GM10847 (cell line): ENCODE measurements around the gene FRRS1L.

Experiments used
- POLR2A ChIP-seq: IDR thresholded peaks from 2 replicates; pipeline ENCODE4 v1.6.1; 2011; ENCODE audit not compliant: insufficient read length; ENCODE audit errors: extremely low read depth

Gene FRRS1L

DNA sequence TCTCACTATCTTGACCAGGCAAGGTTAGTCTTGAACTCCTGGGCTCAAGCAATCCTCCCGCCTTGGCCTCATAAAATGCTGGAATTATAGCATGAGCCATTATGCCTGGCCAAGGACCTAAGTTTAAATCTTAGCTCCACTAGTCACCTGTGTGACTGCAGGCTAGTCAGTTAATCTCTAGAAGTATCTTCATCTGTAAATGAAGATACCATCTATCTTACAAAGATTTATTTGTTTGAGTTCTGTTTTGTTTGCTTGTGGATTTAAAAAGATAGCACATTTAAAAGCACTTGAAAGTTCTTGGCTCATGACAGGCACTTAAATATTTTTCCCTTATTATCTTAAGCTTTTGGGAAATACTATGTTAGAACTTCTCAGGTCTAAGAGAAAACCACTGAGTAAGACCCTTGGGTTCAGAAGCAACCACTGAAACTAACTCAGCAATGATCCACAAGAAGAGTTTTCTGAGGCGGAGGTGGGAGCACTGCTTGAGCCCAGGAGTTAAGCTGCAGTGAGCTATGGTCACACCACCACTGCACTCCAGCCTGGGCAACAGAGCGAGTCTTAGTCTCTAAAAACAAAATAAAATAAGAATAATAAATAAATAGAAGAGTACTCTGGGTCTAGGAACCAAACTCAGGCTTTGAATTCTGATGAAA lies 66.4 kb downstream of the FRRS1L start:
- TF ChIP-seq POLR2A = no peak

DNA sequence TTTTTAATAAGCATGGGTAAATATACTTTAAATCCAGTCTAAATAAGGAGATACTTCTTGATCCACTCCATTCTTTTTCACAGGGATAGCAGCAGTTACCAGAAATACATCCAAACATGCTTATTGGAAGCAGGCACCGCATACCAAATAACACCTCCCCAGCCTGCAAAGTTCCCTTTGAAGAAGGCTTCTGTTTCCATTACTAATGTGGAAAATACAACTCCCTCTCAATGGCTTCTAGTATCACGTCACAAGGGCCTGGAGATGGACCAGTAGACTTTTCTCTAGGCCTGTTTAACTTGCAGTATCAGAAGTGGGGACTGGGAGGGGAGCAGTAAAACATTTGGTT lies 68.1 kb downstream of the FRRS1L start:
- no peak for TF ChIP-seq POLR2A

DNA sequence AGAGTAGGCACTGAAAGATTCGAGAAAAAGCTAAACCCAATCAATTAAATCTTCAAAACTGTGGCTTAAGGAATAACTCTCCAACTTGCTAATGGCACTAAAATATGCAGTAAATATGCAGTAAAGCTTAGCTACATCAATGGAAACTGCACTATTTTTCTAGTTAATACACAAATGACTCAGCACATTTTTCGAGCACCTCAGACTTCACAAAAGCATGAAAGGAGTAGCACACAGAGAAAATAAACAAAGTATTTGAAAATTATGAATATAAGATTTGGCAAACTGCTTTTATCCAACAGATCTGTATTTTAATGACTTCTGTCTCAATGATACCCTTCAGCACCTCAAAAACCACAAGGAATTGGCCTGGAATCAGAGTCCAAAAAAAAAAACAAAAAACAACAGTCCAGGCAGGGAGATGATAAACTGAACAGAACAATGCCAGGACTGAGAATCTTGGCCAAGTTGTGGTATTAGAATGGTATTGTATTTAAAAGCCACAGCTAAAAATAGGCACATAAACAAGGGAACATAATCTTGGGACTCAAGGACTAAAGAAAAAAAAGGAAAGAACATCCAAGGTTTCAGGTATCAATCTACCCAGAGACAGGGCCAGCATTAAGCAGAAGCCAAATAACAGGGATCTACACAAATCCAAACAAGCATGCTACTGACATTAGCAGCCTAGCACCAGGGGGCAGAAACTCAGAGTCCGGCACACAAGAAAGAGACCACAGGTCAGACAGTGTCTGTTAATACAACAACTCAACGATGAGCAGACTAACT lies 68.7 kb downstream of the FRRS1L start:
- no peak for TF ChIP-seq POLR2A

GRCh38 chr9:109097146-109097545 lies 69.9 kb downstream of the FRRS1L start:
- no peak for TF ChIP-seq POLR2A

- no peak for TF ChIP-seq POLR2A
Observed at GRCh38 chr9:109095321-109095720, 71.7 kb downstream of the FRRS1L start.

- TF ChIP-seq POLR2A = no peak
Observed at GRCh38 chr9:109094268-109094667, 72.8 kb downstream of the FRRS1L start.

DNA sequence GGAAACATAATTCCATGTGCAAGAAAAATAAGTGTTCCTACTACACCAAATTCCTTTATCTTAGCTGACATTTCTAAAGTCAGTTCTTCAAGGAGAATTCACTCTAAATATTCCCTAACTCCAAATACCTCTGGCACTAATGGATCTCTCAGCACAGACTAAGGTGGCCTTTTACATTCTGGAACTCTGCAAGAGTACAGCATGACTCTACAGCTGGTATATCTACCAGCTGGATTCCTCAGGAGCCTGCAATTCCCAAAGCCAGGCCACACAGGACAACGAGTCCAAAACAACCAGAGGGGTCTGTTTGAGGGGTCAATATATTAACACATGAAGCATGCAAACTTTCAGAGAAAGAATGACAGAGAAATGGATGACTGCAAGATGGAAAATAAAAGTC lies 74.5 kb downstream of the FRRS1L start:
- TF ChIP-seq POLR2A = no peak

DNA sequence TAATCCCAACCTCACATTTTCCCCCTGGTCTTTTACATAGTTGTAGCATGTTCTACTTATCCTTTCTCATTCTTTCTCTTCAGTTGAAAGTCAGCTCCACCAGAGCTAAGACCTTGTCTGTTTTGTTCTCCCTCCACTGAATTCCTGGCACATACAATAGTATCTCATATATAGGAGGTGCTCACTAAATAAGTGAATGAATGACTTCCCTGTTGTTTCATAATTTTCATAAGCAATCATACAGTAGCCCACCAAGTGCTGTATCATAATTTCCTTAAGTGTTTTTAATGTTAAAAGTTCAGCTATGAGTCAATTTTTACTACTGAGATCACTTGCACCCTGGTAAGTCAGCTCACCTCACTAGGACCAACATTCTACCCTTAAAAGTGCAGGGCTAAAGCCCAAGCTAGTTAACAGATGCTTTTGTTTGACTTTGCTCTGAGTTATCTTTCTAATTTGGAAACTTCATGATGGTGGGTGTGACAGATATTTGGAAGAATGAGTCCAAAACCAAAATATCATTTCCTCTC lies 74.9 kb downstream of the FRRS1L start:
- no peak for TF ChIP-seq POLR2A

- no peak for TF ChIP-seq POLR2A
Observed at GRCh38 chr9:109088221-109088620, 78.8 kb downstream of the FRRS1L start.

- no peak for TF ChIP-seq POLR2A
Observed at GRCh38 chr9:109087795-109088194, 79.3 kb downstream of the FRRS1L start.

DNA sequence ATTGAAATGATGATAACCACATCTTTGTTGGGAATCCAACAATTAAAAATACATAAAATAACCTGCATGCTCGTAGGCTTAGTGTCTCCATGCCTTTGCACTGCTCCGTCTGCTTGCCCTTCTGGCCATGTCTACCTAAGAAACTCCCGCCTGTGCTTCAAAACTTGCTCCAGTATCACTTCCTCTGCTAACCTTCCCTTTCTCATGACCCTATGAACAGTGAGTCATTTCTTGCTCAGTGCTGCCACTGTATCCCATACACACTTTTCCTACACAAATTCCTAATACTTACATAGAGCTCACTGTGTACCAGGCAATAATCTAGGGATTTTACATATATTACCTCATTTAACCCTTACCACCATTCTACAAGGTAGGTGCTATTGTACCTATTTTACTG lies 80.8 kb downstream of the FRRS1L start:
- no peak for TF ChIP-seq POLR2A

GRCh38 chr9:109085510-109085909 lies 81.5 kb downstream of the FRRS1L start:
- no peak for TF ChIP-seq POLR2A

- no peak for TF ChIP-seq POLR2A
Observed at GRCh38 chr9:109083813-109084405, 83.1 kb downstream of the FRRS1L start.

DNA sequence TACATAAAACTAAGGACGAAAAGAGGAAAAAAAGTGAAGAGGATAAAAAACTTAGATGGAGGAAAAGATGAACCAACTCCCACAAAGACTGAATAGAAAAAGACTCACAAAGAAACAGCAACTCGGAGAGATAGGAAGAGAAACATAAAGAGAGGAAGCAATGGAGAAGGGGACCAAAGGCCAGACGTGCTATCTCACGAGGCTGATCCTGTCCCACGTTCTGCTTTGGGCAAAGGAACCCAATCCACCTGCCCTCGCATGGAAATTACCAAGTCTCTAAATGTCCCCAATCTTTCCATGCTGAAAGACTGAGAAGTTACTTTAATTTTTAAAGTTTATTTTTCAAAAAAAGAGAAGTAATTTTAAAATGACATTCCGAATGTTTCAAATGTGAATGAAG lies 83.9 kb downstream of the FRRS1L start:
- no peak for TF ChIP-seq POLR2A

GRCh38 chr9:109082091-109082620 lies 84.9 kb downstream of the FRRS1L start:
- TF ChIP-seq POLR2A = no peak
